HG02642 (cell line): Measurements from ENCODE around the gene EXT2.

Source experiments
- ATAC-seq: cut with Tn5 transposase; IDR thresholded peaks from one replicate; pipeline ENCODE4 v1.9.1; 2021; ENCODE audit warnings: mild to moderate bottlenecking; ENCODE audit not compliant: unreplicated experiment, poor library complexity

Gene EXT2

DNA sequence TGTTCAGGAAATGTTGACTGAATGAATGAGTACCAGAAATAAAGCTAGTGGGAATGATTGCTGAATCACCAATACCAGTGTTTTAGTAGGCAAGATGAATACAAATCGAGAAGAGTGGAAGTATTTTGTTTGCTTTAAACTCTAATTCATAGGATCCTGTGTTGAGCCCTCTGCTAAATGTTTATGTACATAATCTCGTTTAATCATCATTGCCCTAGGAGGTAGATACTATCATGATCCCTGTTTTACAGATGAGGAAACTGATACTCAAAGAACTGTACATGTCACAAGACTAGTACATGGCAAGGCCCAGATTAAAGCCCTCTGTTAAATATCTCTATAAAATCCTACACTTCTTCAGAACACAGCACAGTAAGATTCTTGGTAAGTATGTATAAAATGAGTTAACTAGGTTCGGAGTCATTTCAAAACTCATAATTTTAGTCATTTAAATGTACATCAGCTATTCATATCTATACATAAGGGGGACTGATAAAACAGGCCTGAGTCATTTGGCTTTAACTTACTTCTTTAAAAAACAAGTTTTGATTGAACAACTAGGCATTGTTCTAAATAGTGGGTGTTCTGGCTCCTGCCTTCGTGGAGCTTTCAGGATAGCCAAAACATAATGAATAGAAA is 97.1 kb downstream of the EXT2 start:
- no peak for ATAC-seq

DNA sequence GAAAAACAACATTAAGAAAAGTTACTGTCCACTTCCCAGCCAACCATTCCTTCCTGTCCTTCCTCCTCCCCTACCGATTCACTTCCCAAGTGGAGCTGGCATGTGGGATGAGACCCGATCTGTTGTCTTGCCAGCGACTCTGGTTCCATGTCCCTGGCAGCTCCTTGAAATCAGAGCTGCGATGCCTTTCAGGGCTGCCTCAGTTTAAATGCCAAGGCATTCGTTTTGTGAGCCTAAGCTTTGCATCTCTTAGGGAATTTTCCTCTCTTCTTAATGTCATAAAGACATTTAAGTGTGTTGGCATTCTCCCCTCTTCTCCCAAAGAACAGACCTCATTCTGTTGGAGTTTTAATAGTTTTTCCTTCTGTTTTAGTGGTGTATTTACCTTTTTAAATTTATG is 98.4 kb downstream of the EXT2 start:
- no peak for ATAC-seq

DNA sequence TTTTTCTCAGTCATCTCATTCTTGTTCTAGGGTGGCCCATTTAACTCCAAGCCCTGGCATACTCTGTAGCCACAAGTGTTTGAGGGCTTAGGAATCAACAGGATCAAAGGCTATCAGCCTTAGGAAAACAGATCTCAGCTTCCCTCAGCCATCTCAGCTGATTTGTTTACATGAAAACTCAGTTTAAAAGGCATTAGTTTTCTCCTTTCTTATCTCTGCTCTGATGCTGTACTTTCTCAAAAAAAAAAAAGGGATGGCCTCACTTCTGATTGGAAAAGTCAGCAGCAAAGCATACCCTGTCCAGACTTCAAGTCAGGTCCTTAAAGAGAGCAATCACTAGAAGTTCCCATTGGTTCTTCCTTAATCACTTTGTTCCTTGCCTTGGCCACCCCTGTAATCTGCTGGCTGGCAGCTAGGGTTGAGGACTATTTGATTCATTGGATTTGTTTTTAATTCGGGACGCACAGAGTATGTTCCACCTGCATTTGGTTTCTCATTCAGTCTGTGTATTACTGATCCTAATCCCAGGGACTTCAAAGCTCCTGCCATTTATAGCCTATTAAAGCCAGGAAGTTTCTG is 102.8 kb downstream of the EXT2 start:
- ATAC-seq, result no peak

DNA sequence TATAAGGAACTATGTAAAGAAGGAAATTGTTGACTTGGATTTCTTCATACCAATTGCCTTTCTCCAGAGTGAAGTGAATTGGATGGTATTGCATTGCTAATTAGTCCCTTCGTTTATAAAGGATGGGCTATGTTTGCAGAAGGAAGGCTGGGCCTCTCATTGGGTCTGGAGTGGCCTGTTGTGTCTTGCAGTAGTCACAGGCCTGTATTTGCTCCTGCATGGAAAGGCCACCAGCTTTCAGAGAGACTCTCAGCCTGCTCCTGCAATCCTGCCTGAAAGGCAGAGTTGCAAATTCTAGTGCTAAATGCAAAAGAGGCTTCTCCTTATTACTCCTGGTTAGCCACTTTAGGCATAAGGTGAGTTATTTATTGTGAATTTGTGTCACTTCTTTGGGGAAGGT is 103.8 kb downstream of the EXT2 start:
- no peak for ATAC-seq

DNA sequence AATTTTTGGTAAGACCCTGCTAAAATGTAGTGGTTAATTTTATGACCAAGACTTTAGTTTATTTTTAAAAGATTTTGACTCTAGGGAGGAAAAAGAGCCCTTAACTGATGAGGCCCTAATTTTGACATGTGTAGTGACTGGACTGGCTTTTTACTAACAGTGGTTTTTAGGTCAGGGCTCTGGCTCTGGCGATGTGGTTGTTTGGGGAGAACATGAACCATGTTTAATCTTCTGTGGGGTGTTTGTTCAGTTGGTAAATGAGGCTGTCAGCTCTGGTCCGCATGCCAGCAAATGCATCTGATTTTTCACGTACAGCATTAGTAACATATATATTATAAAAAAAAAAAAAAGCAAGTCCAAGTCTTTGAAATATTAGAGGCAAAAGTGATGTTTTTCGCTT is 104.3 kb downstream of the EXT2 start:
- no peak for ATAC-seq

DNA sequence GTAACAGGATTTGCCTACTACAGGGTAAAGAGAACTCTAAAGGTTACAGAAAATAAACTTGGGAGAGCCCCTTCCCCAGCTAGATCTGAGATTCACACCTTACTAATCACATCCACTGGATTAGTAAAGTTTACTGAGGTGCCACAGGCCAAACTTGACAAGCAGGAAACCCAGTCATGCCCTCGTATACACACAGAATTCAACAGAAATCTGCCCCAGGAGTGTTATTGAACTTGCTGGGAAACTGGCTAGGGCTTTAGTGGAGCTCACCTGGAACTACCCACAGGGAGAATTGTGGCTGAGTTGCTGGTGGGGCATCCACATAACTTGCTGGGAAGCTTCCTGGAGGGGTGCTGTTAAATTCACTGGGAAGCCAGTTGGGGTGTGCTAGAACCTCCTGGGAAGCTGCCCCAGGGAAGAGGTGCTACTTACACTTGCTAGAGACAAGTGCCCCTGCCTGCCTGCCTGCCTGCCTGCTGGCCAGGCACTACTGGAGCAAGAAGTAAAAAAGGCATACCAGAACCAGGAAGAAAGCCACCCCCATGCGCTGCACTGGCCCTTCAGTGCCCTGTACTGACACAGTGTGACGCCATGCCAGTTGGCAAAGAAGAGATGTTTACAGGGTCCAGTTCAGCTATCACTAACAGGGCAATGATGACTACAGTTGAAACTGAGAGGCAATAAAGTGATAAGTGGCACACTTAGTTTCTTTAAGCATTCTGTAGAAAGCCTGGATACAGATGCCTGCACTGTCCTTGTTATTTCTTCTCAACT is 108.0 kb downstream of the EXT2 start:
- ATAC-seq, result no peak

DNA sequence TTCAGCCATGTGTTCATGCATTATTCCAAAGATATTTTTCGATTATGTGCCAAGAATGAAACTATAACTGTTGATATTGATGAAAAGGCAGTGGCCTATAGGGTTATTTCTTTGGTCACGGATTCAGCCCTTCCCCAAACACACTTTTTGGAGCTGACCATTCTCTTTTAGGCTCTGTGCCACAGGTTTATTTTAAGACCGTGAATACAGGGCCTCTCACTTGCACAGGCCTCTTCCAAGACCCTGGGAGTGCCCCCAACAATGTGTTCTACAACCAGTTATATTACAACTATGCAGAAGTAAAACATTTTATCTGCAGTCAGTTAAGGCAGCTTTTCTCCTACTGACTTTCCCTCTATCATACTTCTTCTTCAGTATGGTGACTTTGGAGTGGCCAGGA is 109.9 kb downstream of the EXT2 start:
- no peak for ATAC-seq

DNA sequence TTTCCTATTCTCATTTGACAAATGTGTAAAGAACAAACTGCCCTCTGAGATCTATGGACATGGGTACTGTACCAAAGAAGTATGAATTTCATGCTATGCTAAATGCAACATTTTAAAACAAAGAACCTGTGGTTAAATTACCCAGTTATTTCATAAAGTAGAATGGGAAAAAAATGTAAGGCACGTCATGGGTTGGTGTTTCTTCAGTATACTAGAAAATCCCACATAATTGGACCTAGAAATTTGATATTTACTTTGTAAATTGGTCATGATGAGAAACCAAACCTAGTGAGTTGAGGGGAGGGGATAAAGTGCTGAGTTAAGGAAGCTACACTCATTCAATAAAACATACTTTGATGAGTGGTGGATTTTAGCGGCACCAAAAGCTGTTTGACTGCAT is 110.4 kb downstream of the EXT2 start:
- no peak for ATAC-seq

DNA sequence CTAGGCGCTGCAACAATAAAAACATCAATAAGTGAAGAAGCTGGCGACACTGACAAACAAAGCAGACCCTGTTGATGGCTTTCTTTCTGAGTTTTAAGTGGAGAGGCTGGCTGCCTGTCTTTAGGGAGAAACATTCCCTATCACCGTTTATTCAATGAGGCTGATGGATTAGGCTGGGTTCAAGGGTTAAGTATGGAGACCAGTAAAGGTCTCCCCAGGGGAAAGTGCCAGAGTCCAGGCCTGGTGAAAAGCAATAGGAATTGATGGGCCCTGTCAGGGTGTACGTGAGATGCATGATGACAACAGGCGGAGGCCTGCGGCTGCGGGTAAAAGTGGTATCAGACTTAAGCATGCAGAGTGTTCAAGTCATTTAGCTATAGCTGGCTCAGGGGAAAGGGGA is 111.8 kb downstream of the EXT2 start:
- ATAC-seq, result no peak

DNA sequence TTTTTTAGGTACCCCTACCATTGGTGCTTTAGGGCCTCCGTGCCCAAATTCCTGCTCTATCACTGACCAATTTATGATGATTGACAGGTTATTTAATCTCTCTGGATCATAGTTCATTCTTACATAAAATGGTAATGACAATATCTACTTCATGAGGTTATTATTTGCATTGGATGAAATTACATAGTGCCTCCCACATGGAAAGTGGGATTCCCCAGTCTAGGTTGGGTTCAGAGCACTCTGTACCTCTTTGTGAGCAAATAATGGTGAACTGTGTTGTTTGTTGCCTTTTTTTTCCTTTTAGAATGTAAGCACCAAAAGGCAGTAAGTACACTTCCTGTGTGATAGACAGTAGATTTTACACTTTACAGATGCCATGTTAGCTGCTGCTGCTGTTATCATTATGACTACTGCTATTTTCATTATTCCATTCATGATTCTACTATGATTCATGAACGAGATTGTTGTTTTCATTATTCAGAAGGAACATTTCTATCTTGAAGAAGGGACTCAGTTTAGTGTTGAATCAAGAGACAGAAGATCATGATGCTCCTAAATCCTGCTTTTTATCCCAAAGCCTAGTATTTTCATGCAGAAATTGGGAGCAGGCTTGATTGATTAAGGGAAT is 113.6 kb downstream of the EXT2 start:
- ATAC-seq, result no peak

DNA sequence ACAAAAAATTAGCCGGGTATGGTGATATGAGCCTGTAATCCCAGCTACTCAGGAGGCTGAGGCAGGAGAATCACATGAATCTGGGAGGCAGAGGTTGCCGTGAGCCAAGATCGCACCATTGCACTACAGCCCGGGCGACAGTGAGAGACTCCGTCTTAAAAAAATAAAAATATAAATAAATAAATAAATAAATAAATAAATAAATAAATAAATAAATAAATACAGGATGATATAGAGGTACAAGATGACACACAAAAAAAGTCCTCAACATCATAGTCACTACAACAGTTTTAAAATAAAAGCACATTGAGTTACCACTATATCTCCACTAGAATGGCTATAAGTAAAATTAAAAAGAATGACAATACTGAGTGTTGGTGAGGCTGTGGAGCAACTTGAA is 116.7 kb downstream of the EXT2 start:
- ATAC-seq, result no peak

DNA sequence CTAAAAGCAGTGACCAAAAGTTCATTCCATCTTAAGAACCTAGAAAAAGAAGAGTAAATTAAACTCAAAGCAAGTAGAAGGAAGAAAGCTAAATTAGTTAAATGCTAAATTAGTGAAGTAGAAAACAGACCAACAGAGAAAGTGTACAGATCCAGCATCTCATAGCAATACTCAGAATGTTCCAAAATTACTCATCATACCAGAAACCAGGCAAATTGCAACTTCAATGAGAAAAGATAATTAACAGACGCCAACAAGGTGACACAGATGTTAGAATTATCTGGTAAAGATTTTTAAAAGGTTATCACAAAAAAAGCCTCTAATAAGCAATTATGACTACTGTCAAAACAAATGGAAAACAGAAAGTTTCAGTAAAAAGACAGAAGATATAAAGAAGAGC is 117.7 kb downstream of the EXT2 start:
- ATAC-seq, result no peak

DNA sequence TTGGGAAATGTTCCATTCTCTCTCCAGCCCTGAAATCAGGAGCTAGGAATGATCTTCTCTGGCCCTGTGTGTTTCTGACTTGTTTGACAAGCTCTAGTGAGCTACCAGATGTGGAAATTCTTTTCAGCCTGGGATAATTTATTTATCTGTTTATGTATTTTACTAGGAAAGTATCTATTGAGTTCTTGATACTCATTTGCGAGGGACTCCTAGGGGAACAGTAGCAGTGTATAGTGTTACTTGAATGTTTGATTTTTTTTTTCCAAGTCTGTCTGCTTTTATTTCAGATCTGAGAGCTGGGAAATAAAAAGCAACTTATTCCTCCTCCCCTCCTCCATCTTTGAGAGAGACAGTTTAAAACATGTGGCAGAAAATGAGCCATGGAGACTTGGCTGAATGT is 122.0 kb downstream of the EXT2 start:
- ATAC-seq, result no peak

DNA sequence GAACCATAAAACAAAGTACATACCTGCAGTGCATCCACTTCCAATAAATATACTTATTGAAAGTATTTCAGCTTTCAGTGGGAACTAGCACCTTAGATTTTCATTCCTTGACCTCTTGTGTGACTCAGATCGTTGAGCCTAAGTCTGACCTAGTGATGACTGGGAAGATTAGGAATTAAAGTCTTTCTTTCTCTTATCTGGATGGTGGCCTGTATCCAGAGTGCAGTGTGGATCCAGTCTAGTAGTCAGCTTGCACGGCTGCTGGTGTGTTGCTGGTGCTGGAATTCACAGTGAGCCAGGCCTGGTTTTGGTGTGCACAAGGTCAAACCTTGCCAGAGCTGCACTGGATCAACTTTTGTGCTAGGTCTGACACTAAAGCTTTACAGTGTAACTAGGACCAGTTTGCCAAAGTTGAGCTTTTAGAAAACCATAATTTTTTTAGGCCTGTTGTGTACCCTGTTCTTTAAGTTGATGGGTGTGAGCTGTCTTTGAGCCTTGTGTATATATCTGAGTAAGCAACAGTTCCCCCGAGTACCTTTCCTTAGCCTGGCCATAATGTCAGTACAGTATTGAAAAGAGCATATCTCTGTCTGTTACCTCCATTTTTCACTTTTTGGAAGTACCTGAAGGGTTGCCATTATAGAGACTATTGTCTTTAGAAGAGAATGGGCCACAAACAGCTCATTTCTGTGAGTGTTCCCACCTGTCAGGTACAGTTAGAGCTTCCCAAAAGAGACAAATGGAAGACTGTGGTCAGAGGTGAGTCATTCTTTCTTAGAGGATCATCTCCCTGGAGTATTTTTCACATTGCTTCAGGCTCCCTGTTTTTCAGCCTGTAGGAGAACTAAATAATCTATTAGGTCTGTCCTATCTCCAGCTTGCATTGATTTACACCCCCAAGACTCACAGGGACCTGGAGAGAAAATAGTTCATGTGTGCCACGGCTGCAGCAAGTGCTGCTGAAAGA is 124.6 kb downstream of the EXT2 start:
- no peak for ATAC-seq

DNA sequence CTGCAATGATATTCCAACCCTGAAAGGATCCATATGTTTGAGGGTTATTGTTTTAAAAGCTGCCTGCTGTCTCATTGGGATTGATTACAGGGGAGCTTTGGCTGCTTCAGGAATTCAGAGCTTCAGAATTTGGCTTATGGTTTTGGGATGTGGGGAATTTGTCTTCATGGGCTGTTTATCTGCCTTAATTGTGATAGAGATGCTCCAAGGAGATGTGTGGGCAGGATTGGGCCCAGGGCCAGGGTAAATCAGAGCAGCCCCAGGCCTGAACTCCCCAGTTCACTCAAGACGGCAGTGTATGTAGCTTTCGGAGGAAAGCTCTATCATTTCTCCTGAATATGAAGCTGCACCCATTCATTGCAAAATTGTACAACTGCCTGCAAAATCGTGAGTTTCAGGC is 126.0 kb downstream of the EXT2 start:
- no peak for ATAC-seq

DNA sequence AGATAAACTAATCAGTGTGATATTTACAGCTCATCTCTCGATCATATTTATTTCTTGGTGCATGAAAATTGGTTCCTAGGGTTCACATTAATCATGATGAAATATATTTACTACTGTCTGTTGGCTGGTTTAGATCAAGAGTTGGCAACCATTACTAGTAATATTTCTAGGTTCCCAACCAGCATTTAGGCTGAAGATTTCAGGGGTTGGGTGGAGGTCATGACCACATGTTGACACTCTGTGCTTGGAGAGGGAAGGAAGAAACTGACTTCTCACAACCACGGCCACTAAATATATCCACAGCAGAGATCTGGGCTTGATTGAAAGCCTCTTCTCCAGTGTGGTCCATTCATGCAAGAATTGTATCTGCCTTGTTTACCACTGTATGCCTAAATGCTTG is 126.5 kb downstream of the EXT2 start:
- ATAC-seq, result no peak

DNA sequence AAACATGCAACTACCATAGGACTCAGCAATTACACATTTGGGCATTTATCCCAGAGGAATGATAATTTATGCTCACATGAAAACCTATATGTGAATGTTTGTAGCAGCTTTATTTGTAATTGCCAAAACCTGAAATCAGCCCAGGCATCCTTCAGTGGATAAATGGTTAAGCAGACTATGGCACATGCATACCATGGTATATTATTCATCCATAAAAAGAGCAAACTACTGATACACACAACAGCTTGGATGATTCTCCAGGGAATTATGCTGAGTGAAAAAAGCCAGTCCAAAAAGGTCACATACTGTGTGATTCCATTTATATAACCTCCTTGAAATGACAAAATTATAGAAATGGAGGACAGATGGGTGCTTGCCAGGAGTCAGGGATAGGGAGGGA is 127.8 kb downstream of the EXT2 start:
- no peak for ATAC-seq

DNA sequence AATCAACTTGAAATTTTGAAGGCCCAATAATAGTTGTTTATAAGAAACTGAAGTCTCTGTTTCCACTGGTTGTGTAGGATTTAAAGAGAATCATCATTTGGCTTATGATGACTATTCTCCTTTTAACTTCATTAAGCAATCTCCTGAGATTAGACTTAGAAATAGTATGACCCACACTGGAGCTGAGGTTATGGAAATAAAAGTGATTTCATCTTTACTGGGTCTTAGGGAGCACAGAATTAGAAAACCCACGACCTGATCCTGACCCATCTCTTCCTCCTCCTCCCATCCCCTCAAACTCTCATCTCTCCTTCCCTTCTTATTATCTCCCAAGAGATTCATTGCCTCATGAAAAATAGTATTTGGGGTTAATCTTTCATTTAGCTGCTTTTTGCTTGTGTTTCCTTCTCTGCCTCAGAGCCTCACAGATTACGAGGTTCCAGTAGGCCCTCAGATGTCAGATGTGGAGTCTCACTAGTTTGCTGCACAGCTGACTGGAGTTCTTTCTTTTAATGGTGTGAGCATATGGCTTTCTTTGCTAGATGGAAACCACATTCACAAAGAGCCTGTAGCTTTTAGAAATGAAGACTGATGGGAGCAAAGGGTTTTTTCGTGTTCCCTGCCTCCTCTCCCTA is 129.5 kb downstream of the EXT2 start:
- ATAC-seq, result no peak

DNA sequence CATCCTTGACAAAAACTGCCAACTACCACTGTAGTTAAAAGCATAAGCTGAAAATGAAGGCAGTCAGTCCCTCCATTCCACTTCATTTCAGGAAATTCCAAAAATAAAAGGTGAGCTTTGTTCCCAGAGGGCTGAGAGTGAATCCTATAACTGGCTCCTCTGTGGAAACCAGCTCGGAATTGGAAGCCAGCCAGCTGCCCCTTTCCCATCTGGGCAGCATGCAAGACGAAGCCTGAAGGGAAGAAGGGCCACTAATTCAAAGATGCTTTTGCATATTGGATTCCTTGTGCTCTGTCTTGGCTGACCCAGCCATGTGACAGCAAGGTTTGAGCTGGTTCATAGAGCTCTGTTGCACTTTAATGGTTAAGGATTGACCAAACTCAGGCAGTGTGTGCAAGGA is 131.0 kb downstream of the EXT2 start:
- ATAC-seq, result no peak

DNA sequence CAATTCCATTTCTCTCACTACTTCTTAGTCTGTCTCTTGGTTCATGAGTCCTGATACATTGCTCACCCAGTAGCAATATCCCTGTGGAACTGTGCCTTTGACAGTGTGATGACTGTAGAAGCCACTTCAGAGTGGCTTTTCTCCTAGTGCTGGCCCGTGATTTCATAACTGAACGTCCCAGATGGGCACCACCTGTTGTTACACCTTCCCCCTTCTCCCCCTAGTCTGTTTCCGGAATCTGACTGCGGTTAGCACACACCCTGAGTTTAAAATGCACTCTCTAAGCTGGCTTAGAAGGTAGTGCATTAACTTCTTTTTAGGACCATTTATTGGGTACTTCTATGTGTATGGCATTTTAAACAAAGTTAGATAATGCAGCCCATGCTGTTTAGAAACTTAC is 131.5 kb downstream of the EXT2 start:
- ATAC-seq, result no peak
